Right lobe of liver (tissue), 6 donors: ENCODE results near the gene PCDHGB4. TPM values are rescaled to one million over a fixed set of nuclear protein-coding genes. Genes with fewer than 3 reads are reported as not detected.

Experiments
- ATAC-seq, 4 donors: fragments of 200-7000 bp; cut with Tn5 transposase; one replicate each; pipeline ENCODE4 v1.9.1; 2020; ENCODE audit warnings: mild to moderate bottlenecking in 4 of 4, moderate library complexity in 4 of 4
- DNase-seq, 3 donors: peaks; one replicate each; pipeline ENCODE4 v3.0.0-alpha.2; 2020
- H3K27ac ChIP-seq, 3 donors: fragments of 200-600 bp; one replicate each; pipeline ENCODE4 v1.8.0; 2022
- H3K27me3 ChIP-seq, 2 donors: fragments of 200-600 bp; one replicate each; pipeline ENCODE4 v1.8.0; 2022
- H3K36me3 ChIP-seq, 4 donors: fragments of 200-600 bp; sonication (generic) in 1 of 4; one replicate each; pipeline versions ENCODE4 v1.5.1 to v1.8.0; 2017 to 2022; ENCODE audit warnings: control low read depth in 1 of 4
- H3K4me1 ChIP-seq, 4 donors: fragments of 200-600 bp; sonication (generic) in 1 of 4; one replicate each; pipeline versions ENCODE4 v1.5.1 to v1.8.0; 2017 to 2022; ENCODE audit warnings: control low read depth in 1 of 4
- H3K4me3 ChIP-seq, 3 donors: fragments of 200-600 bp; one replicate each; pipeline ENCODE4 v1.8.0; 2022
- H3K9me3 ChIP-seq, 4 donors: fragments of 200-600 bp; sonication (generic) in 1 of 4; one replicate each; pipeline versions ENCODE4 v1.5.1 to v1.8.0; 2017 to 2022; ENCODE audit warnings: control low read depth in 1 of 4
- CTCF ChIP-seq, 4 donors: fragments of 200-600 bp in 3 of 4; fragments of 450-650 bp in 1 of 4; IDR thresholded peaks; one replicate each; pipeline versions ENCODE4 v1.5.1 to v1.8.0; 2016 to 2022; ENCODE audit warnings: antibody characterized with exemption in 4 of 4, mild to moderate bottlenecking in 2 of 4
- POLR2A ChIP-seq: fragments of 450-650 bp; IDR thresholded peaks from one replicate; pipeline ENCODE4 v1.6.1; 2017; ENCODE audit warnings: antibody characterized with exemption, mild to moderate bottlenecking
- WGBS: methylation state at CpG from one replicate; pipeline ENCODE4 v1.1.6; 2018; ENCODE audit warnings: low coverage, low lambda C conversion rate; ENCODE audit not compliant: insufficient coverage; ENCODE audit errors: missing lambda C conversion rate; 5-methylcytosine and 5-hydroxymethylcytosine counted together
- intact Hi-C, 2 donors: fragments of 100-400 bp; cut with DNase I; formaldehyde crosslinking; loops; one replicate each; pipeline versions ENCODE4 v1.11.2 to v1.14.1; 2022
- total RNA-seq, 6 experiments: library from RNA; depleted of rRNA in 2 of 6; stranded (reverse); fragments of >200 nt in 2 of 6; fragmentation: NEBNext Ultra II Directional in 3 of 6; extraction: Animal tissue kit (Norgen Biotek cat#: 25700) in 3 of 6; gene quantifications; one replicate each; pipeline versions ENCODE4 v1.1.0 to v1.2.4, GENCODE V29; 2016 to 2023
- donor health status: DM: no; HTN: yes; CAD: no.
- donor health status: DM: no; HTN: no; CAD: no.
- donor health status: DM: no; HTN: no; CAD: no.
- donor health status: DM: no; HTN: yes; CAD: no.
- donor health status: DM: no; HTN: yes; CAD: no.

Gene PCDHGB4
- total RNA-seq, 6 experiments from 2014 or later = 1.6 to 5.5 (median 2.4) TPM

DNA sequence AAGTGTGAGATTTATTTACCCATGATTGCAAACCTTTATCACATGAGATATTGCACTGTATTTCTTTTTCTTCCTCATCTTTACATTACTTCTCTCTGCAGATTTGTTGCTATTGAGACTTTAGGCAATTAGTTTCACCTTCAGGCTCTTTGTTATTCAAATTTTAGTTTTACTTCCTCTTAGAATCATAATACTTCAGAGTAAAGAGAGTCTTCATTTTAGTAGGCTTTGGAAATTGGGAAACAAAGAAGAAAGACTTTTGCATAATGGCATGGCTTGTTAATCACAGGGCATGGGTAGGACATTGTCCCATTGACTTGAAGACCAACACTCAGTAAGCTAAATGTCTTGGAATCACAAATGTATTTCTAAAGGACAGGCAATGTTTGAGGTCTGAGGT is 24.8 kb upstream of the PCDHGB4 start:
- TF ChIP-seq CTCF (IDR thresholded peaks at IDR 0.05) (no peak), POLR2A (no peak)
- H3K4me1 ChIP-seq = no peaks in the 10 kb centered on the region
- H3K36me3 ChIP-seq = no peaks in the 10 kb centered on the region
- peaks cover 0 to 13% (median 1%) of the 10 kb centered on the region in 4 donors for H3K9me3 ChIP-seq
- no peak for ATAC-seq
- H3K27ac ChIP-seq = no peak overlapping the region
- intact Hi-C loops = no loop called here
- DNase-seq = no peak
- H3K4me3 ChIP-seq = no peak overlapping the region
- H3K27me3 ChIP-seq = peaks cover 0 to 3% of the 10 kb centered on the region in 2 donors

DNA sequence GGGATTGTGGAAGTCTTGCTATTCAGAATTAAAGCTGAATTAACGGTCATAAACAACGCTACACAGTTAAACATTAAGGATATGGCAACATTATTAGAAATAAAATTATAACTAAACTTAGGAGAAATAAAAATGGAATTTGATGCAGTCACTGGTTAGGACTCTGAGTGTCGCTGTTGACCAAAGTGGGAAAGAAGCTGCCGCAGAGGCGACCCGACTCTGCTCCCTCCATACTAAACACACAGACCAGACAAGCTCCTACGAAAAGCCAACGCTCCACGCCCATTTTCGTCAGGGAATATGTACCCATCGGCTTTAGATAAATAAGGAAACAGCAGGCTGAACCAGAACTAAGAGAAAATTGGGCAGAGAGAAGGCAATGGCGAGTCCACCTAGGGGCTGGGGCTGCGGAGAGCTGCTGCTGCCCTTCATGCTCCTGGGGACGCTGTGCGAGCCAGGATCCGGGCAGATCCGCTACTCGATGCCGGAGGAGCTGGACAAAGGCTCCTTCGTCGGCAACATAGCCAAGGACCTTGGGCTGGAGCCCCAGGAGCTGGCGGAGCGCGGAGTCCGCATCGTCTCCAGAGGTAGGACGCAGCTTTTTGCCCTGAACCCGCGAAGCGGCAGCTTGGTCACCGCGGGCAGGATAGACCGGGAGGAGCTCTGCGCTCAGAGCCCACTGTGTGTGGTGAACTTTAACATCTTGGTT is 23.4 kb upstream of the PCDHGB4 start, which contains the start of gene PCDHGA5:
Gene PCDHGA5, plus strand, starts transcription at position 211 of the 709 bp plus-strand sequence. Its CDS starts 169 bp downstream, at position 380.
- no peak for DNase-seq
- no peak within 1 kb of the TSS for H3K4me3 ChIP-seq

DNA sequence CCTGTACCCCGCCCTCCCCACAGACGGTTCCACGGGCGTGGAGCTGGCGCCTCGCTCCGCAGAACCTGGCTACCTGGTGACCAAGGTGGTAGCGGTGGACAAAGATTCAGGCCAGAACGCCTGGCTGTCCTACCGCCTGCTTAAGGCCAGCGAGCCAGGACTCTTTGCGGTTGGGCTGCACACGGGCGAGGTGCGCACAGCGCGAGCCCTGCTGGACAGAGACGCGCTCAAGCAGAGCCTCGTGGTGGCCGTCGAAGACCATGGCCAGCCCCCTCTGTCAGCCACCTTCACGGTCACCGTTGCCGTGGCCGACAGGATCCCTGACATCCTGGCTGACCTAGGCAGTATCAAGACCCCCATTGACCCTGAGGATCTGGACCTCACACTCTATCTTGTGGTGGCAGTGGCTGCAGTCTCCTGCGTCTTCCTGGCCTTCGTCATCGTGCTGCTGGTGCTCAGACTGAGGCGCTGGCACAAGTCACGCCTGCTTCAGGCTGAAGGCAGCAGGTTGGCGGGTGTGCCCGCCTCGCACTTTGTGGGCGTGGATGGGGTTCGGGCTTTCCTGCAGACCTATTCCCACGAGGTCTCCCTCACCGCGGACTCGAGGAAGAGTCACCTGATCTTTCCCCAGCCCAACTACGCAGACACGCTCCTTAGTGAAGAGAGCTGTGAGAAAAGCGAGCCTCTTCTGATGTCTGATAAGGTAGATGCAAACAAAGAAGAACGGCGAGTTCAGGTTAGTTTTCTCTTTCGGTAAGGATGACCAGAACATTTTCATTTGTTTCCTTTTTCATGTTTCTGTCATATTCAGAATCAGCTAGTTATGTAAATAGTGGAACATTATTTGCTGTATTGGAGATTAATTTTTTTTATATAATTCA is 21.2 kb upstream of the PCDHGB4 start:
- no peak overlapping the region for H3K4me3 ChIP-seq
- no peaks in the 10 kb centered on the region for H3K36me3 ChIP-seq
- ATAC-seq (no peak), DNase-seq (no peak)
- H3K27me3 ChIP-seq = no peaks in the 10 kb centered on the region
- H3K9me3 ChIP-seq = peaks cover 0 to 13% (median 1%) of the 10 kb centered on the region in 4 donors
- 20% methylated on average over 17 of the region's 46 CpGs for WGBS
- TF ChIP-seq POLR2A = no peak
- no peak for TF ChIP-seq CTCF (IDR thresholded peaks at IDR 0.05)
- intact Hi-C loops = no loop called here
- no peaks in the 10 kb centered on the region for H3K4me1 ChIP-seq
- no peak overlapping the region for H3K27ac ChIP-seq

More for the DNA sequence above, 23.4 kb upstream of the PCDHGB4 start, which contains the start of gene PCDHGA5:
- no peak for ATAC-seq
- intact Hi-C loops = no loop called here
- Histone ChIP-seq H3K27me3 (peaks cover 0 to 3% of the 10 kb centered on the region in 2 donors), H3K36me3 (no peaks in the 10 kb centered on the region), H3K27ac (no peak within 1 kb of the TSS), H3K9me3 (peaks cover 0 to 13% (median 1%) of the 10 kb centered on the region in 4 donors), H3K4me1 (no peaks in the 10 kb centered on the region)
- no peak for TF ChIP-seq POLR2A
- no peak for TF ChIP-seq CTCF (IDR thresholded peaks at IDR 0.05)
- WGBS = 16% methylated on average over 20 of the region's 34 CpGs

GRCh38 chr5:141369994-141370848 is 17.3 kb upstream of the PCDHGB4 start, which contains the start of gene PCDHGB3:
PCDHGB3 (plus strand) TSS chr5:141370242; CDS start chr5:141370395, 153 bp downstream.
- ATAC-seq (peak; percentile 75 to 86 (median 80)), DNase-seq (no peak)
- Histone ChIP-seq H3K4me1 (no peaks in the 10 kb centered on the region), H3K27ac (no peak within 1 kb of the TSS), H3K9me3 (peaks cover 0 to 13% (median 4%) of the 10 kb centered on the region in 4 donors), H3K36me3 (no peaks in the 10 kb centered on the region), H3K4me3 (peak within 1 kb of the TSS in 2 of 3 donors; percentile 7 to 30), H3K27me3 (no peaks in the 10 kb centered on the region)
- intact Hi-C loops = no loop called here
- peak in 3 of 4 donors; percentile 8 to 24 (median 17) for TF ChIP-seq CTCF (IDR thresholded peaks at IDR 0.05)
- no peak for TF ChIP-seq POLR2A
- 17% methylated on average over 30 of the region's 32 CpGs for WGBS
